SK-N-SH (cell line): ENCODE measurements around the gene BCR. TPM values are rescaled to one million over a fixed set of nuclear protein-coding genes. Genes with fewer than 3 reads are reported as not detected.

Experiments
- CTCF ChIA-PET: fragments of 300-600, 350-600 bp; formaldehyde crosslinking; extraction: SDS; loops from one replicate; lab custom pipeline; 2021; lab: Yijun Ruan, JAX
- POLR2A ChIA-PET: fragments of 350-600 bp; sonication (Branson Sonifier 250); formaldehyde crosslinking; extraction: SDS; loops from one replicate; lab custom pipeline; 2020; ENCODE audit warnings: antibody characterized with exemption, inconsistent platforms; lab: Yijun Ruan, JAX
- DNase-seq: peaks from one replicate; pipeline ENCODE4 v3.0.0; 2012
- H2AFZ ChIP-seq: fragments of 200-600 bp; sonication (generic); 2 replicates; pipeline ENCODE4 v1.8.1; 2016; ENCODE audit warnings: antibody characterized with exemption, mild to moderate bottlenecking, low read depth
- H3F3A ChIP-seq: fragments of 200-600 bp; sonication (generic); replicated peaks from 2 replicates; pipeline ENCODE3; 2016; ENCODE audit warnings: antibody characterized with exemption, mild to moderate bottlenecking; ENCODE audit not compliant: insufficient read depth
- H3K27ac ChIP-seq, 2 experiments: fragments of 200-500 bp in 1 of 2; fragments of 200-600 bp in 1 of 2; sonication (Bioruptor generic) in 1 of 2; sonication (generic), shearing (Covaris generic) in 1 of 2; 2 replicates each; pipeline versions ENCODE4 v1.5.1 to v1.6.1; 2014 to 2016; ENCODE audit warnings: low read depth in 2 of 2, inconsistent platforms in 1 of 2, low read length in 1 of 2, mild to moderate bottlenecking in 1 of 2, mixed read lengths in 1 of 2
- H3K27me3 ChIP-seq: fragments of 200-600 bp; sonication (generic), shearing (Covaris generic); 2 replicates; pipeline ENCODE4 v1.6.1; 2016; ENCODE audit warnings: mixed run types; ENCODE audit not compliant: insufficient read depth
- H3K36me3 ChIP-seq, 2 experiments: fragments of 200-500 bp in 1 of 2; fragments of 200-600 bp in 1 of 2; sonication (Bioruptor generic) in 1 of 2; sonication (generic) in 1 of 2; replicated peaks in 1 of 2; 2 replicates each; pipeline versions ENCODE3 to v1.5.1; 2014 to 2016; ENCODE audit warnings: low read length in 1 of 2, mild to moderate bottlenecking in 1 of 2; ENCODE audit not compliant: insufficient read depth in 2 of 2, control insufficient read depth in 1 of 2
- H3K4me1 ChIP-seq, 2 experiments: fragments of 200-500 bp in 1 of 2; fragments of 200-600 bp in 1 of 2; sonication (Bioruptor generic) in 1 of 2; sonication (generic), shearing (Covaris generic) in 1 of 2; 2 replicates each; pipeline versions ENCODE4 v1.5.1 to v1.6.1; 2014 to 2016; ENCODE audit warnings: low read depth in 1 of 2, low read length in 1 of 2, mixed run types in 1 of 2; ENCODE audit not compliant: insufficient read depth in 2 of 2, control insufficient read depth in 1 of 2
- H3K4me2 ChIP-seq: fragments of 200-600 bp; sonication (generic), shearing (Covaris generic); 2 replicates; pipeline ENCODE4 v1.6.1; 2017; ENCODE audit warnings: mixed run types
- H3K4me3 ChIP-seq, 2 experiments: fragments of 200-500 bp in 1 of 2; fragments of 200-600 bp in 1 of 2; sonication (Bioruptor generic) in 1 of 2; sonication (generic), shearing (Covaris generic) in 1 of 2; 2 replicates each; pipeline versions ENCODE4 v1.5.1 to v1.8.1; 2014 to 2016; ENCODE audit warnings: low read depth in 2 of 2, inconsistent platforms in 1 of 2, low read length in 1 of 2, mild to moderate bottlenecking in 1 of 2, mixed read lengths in 1 of 2, moderate library complexity in 1 of 2
- H3K79me2 ChIP-seq: fragments of 200-600 bp; sonication (generic); 2 replicates; pipeline ENCODE4 v1.8.1; 2017; ENCODE audit warnings: mild to moderate bottlenecking; ENCODE audit not compliant: insufficient read depth
- H3K9ac ChIP-seq: fragments of 200-600 bp; sonication (generic); 2 replicates; pipeline ENCODE4 v1.6.1; 2017; ENCODE audit warnings: mixed run types
- H3K9me2 ChIP-seq: fragments of 200-600 bp; sonication (generic); 2 replicates; pipeline ENCODE4 v1.6.1; 2017; ENCODE audit warnings: mixed run types
- H3K9me3 ChIP-seq: fragments of 200-600 bp; sonication (generic); 2 replicates; pipeline ENCODE4 v1.6.1; 2017; ENCODE audit warnings: mixed run types, mild to moderate bottlenecking, moderate library complexity
- H4K20me1 ChIP-seq: fragments of 200-600 bp; sonication (generic); 2 replicates; pipeline ENCODE4 v1.6.1; 2017; ENCODE audit warnings: mild to moderate bottlenecking, mixed run types; ENCODE audit not compliant: insufficient read depth
- FOSL2 ChIP-seq: IDR thresholded peaks from 2 replicates; pipeline ENCODE4 v1.4.0; 2012; ENCODE audit warnings: low read depth, mild to moderate bottlenecking, moderate library complexity, borderline replicate concordance
- FOXM1 ChIP-seq: IDR thresholded peaks from 2 replicates; pipeline ENCODE4 v1.4.0; 2012; ENCODE audit warnings: low read depth, mild to moderate bottlenecking
- GABPA ChIP-seq: IDR thresholded peaks from 2 replicates; pipeline ENCODE4 v1.4.0; 2012; ENCODE audit warnings: low read depth, mild to moderate bottlenecking
- IRF3 ChIP-seq: fragments of 150-350 bp; IDR thresholded peaks from 2 replicates; pipeline ENCODE4 v1.6.1; 2016; ENCODE audit warnings: mild to moderate bottlenecking, low read depth, low read length
- MAX ChIP-seq: IDR thresholded peaks from 2 replicates; pipeline ENCODE4 v1.4.0; 2012; ENCODE audit warnings: low read depth
- NFIC ChIP-seq: IDR thresholded peaks from 2 replicates; pipeline ENCODE4 v1.4.0; 2012; ENCODE audit warnings: borderline replicate concordance
- PBX3 ChIP-seq: IDR thresholded peaks from 2 replicates; pipeline ENCODE4; 2012
- POLR2AphosphoS5 ChIP-seq: IDR thresholded peaks from 2 replicates; pipeline ENCODE4 v1.6.1; 2012; ENCODE audit warnings: low read depth, low read length
- RAD21 ChIP-seq: IDR thresholded peaks from 2 replicates; pipeline ENCODE4 v1.6.1; 2012; ENCODE audit warnings: mild to moderate bottlenecking, low read length
- REST ChIP-seq: IDR thresholded peaks from 2 replicates; pipeline ENCODE4 v1.6.1; 2012; ENCODE audit warnings: mild to moderate bottlenecking, low read depth, low read length, moderate library complexity
- RFX5 ChIP-seq: IDR thresholded peaks from 2 replicates; pipeline ENCODE4 v1.6.1; 2012; ENCODE audit warnings: mild to moderate bottlenecking, improper control_type of control experiment, low read length
- RXRA ChIP-seq: IDR thresholded peaks from 2 replicates; pipeline ENCODE4 v1.4.0; 2012; ENCODE audit warnings: low read depth, mild to moderate bottlenecking, borderline replicate concordance
- SMC3 ChIP-seq: IDR thresholded peaks from 2 replicates; pipeline ENCODE4 v1.6.1; 2012; ENCODE audit warnings: low read depth, low read length, improper control_type of control experiment
- TEAD4 ChIP-seq: IDR thresholded peaks from 2 replicates; pipeline ENCODE4 v1.4.0; 2012; ENCODE audit warnings: mild to moderate bottlenecking, borderline replicate concordance; ENCODE audit not compliant: insufficient read depth
- WGBS: methylation state at CpG from one replicate; pipeline ENCODE4 v1.1.6; 2017; ENCODE audit warnings: low lambda C conversion rate; 5-methylcytosine and 5-hydroxymethylcytosine counted together
- polyA plus RNA-seq, 3 experiments: library from polyadenylated mRNA; depleted of rRNA; stranded (reverse); fragments of >200 nt; gene quantifications; 2 replicates each; pipeline ENCODE4 v1.2.3, GENCODE V29; 2012
- TF ChIP-seq, protein P1 (sequence below): IDR thresholded peaks from 2 replicates; pipeline ENCODE4 v1.4.0; 2012; ENCODE audit warnings: low read depth, borderline replicate concordance
- TF ChIP-seq, protein P2 (sequence below): fragments of 150-350 bp; IDR thresholded peaks from 2 replicates; pipeline ENCODE4 v1.6.1; 2017; ENCODE audit warnings: antibody characterized with exemption, low read length, low read depth, borderline replicate concordance

BCR gene
- polyA plus RNA-seq, 1 of the 3 experiments (the other 2 are of a cell fraction), result 50.9 TPM

DNA sequence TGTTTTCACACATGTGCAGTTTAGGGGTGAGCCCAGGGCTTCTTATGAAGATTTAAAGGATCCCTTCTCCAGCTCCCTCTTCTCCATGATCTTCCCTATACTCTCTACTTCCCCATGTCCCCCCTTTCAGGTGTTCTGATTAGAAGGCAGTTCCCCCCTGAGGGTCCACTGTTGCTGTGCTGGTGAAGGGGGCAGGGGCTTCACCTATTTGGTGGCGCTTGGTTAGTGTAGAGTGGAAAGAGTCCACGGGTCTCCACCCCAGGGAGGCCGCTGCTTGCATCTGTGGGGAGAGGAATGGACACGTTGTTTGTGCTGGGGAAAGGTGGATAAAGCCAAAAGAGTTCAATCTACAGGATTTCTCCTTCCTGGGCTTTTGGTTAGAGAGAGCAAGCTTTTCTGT lies 49.3 kb downstream of the BCR start:
- TF ChIP-seq SMC3 (no peak), PBX3 (no peak), REST (no peak), NFIC (no peak), GABPA (no peak), FOXM1 (no peak), RXRA (no peak), POLR2AphosphoS5 (no peak), TEAD4 (no peak), FOSL2 (no peak), MAX (no peak), RFX5 (no peak), RAD21 (no peak), IRF3 (no peak)
- TF ChIP-seq, protein P1, sequence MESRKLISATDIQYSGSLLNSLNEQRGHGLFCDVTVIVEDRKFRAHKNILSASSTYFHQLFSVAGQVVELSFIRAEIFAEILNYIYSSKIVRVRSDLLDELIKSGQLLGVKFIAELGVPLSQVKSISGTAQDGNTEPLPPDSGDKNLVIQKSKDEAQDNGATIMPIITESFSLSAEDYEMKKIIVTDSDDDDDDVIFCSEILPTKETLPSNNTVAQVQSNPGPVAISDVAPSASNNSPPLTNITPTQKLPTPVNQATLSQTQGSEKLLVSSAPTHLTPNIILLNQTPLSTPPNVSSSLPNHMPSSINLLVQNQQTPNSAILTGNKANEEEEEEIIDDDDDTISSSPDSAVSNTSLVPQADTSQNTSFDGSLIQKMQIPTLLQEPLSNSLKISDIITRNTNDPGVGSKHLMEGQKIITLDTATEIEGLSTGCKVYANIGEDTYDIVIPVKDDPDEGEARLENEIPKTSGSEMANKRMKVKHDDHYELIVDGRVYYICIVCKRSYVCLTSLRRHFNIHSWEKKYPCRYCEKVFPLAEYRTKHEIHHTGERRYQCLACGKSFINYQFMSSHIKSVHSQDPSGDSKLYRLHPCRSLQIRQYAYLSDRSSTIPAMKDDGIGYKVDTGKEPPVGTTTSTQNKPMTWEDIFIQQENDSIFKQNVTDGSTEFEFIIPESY, result no peak
- TF ChIP-seq, protein P2, sequence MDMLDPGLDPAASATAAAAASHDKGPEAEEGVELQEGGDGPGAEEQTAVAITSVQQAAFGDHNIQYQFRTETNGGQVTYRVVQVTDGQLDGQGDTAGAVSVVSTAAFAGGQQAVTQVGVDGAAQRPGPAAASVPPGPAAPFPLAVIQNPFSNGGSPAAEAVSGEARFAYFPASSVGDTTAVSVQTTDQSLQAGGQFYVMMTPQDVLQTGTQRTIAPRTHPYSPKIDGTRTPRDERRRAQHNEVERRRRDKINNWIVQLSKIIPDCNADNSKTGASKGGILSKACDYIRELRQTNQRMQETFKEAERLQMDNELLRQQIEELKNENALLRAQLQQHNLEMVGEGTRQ, result no peak
- no peak overlapping the region for H3K4me2 ChIP-seq
- no peaks in the 10 kb centered on the region for H3K27me3 ChIP-seq
- no peak for DNase-seq
- H3K27ac ChIP-seq, result peak overlapping the region in 1 of 2 experiments; percentile 68; a peak in 2 of 4 replicates
- 0 out of 2 replicates have a peak, but pooled peaks cover 6% of the 10 kb centered on the region for H3K9me3 ChIP-seq
- H4K20me1 ChIP-seq, result peaks cover 33% of the 10 kb centered on the region
- WGBS, result 92% methylated on average over 4 of the region's 4 CpGs
- POLR2A ChIA-PET, result no interaction called here
- H3K36me3 ChIP-seq, result peaks cover 0 to 8% of the 10 kb centered on the region in 2 experiments
- H3K9ac ChIP-seq, result no peak overlapping the region
- CTCF ChIA-PET, result interaction anchor here (1.0 to 1.7 kb wide), 4 partner anchors 10 to 52 kb away, joined by 3 to 4 read pairs (median 3); no protein-coding TSS in a partner anchor
- H2AFZ ChIP-seq, result no peak overlapping the region
- H3F3A ChIP-seq, result peaks cover 11% of the 10 kb centered on the region
- H3K9me2 ChIP-seq, result no peaks in the 10 kb centered on the region
- H3K4me3 ChIP-seq, result no peak overlapping the region
- peaks cover 25 to 60% of the 10 kb centered on the region in 2 experiments; a peak in 2 of 4 replicates for H3K4me1 ChIP-seq
- peaks cover 81% of the 10 kb centered on the region for H3K79me2 ChIP-seq
